Non-pigmented ciliary epithelial cell (primary cell): ENCODE measurements around the gene EXOC5.
A peak's percentile ranks its signal among the peaks of the same experiment; 100 is the strongest.
"Not testable (repeated sequence)": the region's sequence is repeated elsewhere in the genome, so short reads cannot be mapped to it uniquely, and the experiment has no call there.

Experiments used
- DNase-seq: peaks from one replicate; pipeline ENCODE4 v3.0.0-alpha.2; 2010; ENCODE audit warnings: low read depth

The EXOC5 gene

GRCh38 chr14:57258221-57258620 is 10.5 kb downstream of the EXOC5 start:
- DNase-seq: not testable (repeated sequence)

GRCh38 chr14:57254884-57255283 is 13.8 kb downstream of the EXOC5 start:
- DNase-seq: no peak

GRCh38 chr14:57246933-57247657 is 21.6 kb downstream of the EXOC5 start:
- no peak for DNase-seq

- DNase-seq: no peak
Measured at GRCh38 chr14:57245941-57246340, 22.8 kb downstream of the EXOC5 start.

- DNase-seq: no peak
Measured at GRCh38 chr14:57244106-57244505, 24.6 kb downstream of the EXOC5 start.

GRCh38 chr14:57243320-57243719 is 25.4 kb downstream of the EXOC5 start:
- DNase-seq: no peak

GRCh38 chr14:57240115-57240514 is 28.6 kb downstream of the EXOC5 start:
- not testable (repeated sequence) for DNase-seq

GRCh38 chr14:57232006-57232405 is 36.7 kb downstream of the EXOC5 start:
- no peak for DNase-seq

GRCh38 chr14:57228320-57228719 is 40.4 kb downstream of the EXOC5 start:
- DNase-seq: not testable (repeated sequence)

- DNase-seq: no peak
Measured at GRCh38 chr14:57227083-57227482, 41.6 kb downstream of the EXOC5 start.

GRCh38 chr14:57221931-57222330 is 46.8 kb downstream of the EXOC5 start:
- no peak for DNase-seq

GRCh38 chr14:57212919-57213318 is 55.8 kb downstream of the EXOC5 start:
- no peak for DNase-seq

GRCh38 chr14:57209561-57209960 is 59.1 kb downstream of the EXOC5 start:
- DNase-seq: peak; percentile 22

GRCh38 chr14:57205938-57206337 is 62.8 kb downstream of the EXOC5 start:
- DNase-seq: no peak

- not testable (repeated sequence) for DNase-seq
Measured at GRCh38 chr14:57202672-57203071, 66.0 kb downstream of the EXOC5 start.

GRCh38 chr14:57199921-57200320 is 68.8 kb downstream of the EXOC5 start:
- peak; percentile 34 for DNase-seq

GRCh38 chr14:57189070-57189469 is 79.6 kb downstream of the EXOC5 start:
- DNase-seq: no peak

GRCh38 chr14:57182760-57183503 is 85.8 kb downstream of the EXOC5 start:
- no peak for DNase-seq

GRCh38 chr14:57179273-57179672 is 89.4 kb downstream of the EXOC5 start:
- DNase-seq: no peak

- no peak for DNase-seq
Measured at GRCh38 chr14:57174466-57174865, 94.2 kb downstream of the EXOC5 start.

GRCh38 chr14:57171903-57172302 is 96.8 kb downstream of the EXOC5 start:
- no peak for DNase-seq

- DNase-seq: no peak
Measured at GRCh38 chr14:57171363-57171762, 97.3 kb downstream of the EXOC5 start.

- DNase-seq: no peak
Measured at GRCh38 chr14:57169901-57170300, 98.8 kb downstream of the EXOC5 start.
